Astrocyte (in vitro differentiated cells and primary cell): ENCODE data around the gene SMIM10L2A.

Experiments
- EZH2 ChIP-seq: IDR thresholded peaks from 2 replicates; pipeline ENCODE4 v1.6.1; 2012; ENCODE audit warnings: mild to moderate bottlenecking, low read length, inconsistent platforms; ENCODE audit not compliant: insufficient read depth
- TF ChIP-seq, protein P1 (sequence below): IDR thresholded peaks from 2 replicates; pipeline ENCODE4 v1.5.1; 2011; ENCODE audit warnings: low read depth, mild to moderate bottlenecking, inconsistent platforms, low read length, moderate library complexity; ENCODE audit not compliant: insufficient read depth

DNA sequence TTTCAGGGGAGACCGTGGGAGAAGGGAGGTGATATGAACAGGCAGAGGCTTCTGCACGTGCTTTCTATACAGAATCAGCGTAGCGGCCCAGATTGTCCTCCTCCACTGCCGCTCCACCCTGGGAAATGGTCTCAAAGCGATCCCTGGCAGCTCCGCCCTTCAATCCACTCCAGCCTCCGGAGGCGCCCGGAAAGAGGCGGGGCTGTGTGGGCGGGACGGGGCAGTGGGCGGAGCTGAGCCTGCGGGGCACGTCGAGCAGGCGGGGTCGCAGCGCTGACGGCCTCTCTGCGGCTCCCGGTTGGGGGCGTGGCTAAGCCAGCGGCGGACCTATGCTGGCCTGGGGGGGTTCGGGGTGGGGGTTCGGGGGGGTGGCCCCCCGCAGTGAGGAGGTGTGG is 210 bp upstream of the SMIM10L2A start:
- TF ChIP-seq, protein P1, sequence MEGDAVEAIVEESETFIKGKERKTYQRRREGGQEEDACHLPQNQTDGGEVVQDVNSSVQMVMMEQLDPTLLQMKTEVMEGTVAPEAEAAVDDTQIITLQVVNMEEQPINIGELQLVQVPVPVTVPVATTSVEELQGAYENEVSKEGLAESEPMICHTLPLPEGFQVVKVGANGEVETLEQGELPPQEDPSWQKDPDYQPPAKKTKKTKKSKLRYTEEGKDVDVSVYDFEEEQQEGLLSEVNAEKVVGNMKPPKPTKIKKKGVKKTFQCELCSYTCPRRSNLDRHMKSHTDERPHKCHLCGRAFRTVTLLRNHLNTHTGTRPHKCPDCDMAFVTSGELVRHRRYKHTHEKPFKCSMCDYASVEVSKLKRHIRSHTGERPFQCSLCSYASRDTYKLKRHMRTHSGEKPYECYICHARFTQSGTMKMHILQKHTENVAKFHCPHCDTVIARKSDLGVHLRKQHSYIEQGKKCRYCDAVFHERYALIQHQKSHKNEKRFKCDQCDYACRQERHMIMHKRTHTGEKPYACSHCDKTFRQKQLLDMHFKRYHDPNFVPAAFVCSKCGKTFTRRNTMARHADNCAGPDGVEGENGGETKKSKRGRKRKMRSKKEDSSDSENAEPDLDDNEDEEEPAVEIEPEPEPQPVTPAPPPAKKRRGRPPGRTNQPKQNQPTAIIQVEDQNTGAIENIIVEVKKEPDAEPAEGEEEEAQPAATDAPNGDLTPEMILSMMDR: no peak
- no peak for TF ChIP-seq EZH2
